ENCODE results near the gene SMC5.
"Not testable (repeated sequence)": the region's sequence is repeated elsewhere in the genome, so short reads cannot be mapped to it uniquely, and the experiment has no call there.

SMC5 gene

GRCh38 chr9:70367305-70367930 is 108.6 kb downstream of the SMC5 start:
- no peak for DNase-seq (ENCODE audit: low read depth)

- no peak for DNase-seq (ENCODE audit: low read depth)
Observed at GRCh38 chr9:70374962-70375618, 116.3 kb downstream of the SMC5 start.

GRCh38 chr9:70382046-70382708 is 123.4 kb downstream of the SMC5 start:
- DNase-seq (ENCODE audit: low read depth) = no peak

- DNase-seq (ENCODE audit: low read depth) = no peak
Observed at GRCh38 chr9:70382709-70383605, 124.2 kb downstream of the SMC5 start.

GRCh38 chr9:70385426-70385825 is 126.6 kb downstream of the SMC5 start:
- DNase-seq (ENCODE audit: low read depth) = no peak

GRCh38 chr9:70387663-70388062 is 128.9 kb downstream of the SMC5 start:
- no peak for DNase-seq (ENCODE audit: low read depth)

GRCh38 chr9:70389188-70389587 is 130.4 kb downstream of the SMC5 start:
- DNase-seq (ENCODE audit: low read depth) = no peak

GRCh38 chr9:70389621-70390266 is 131.0 kb downstream of the SMC5 start:
- DNase-seq (ENCODE audit: low read depth) = no peak

- DNase-seq (ENCODE audit: low read depth) = peak; percentile 39
Observed at GRCh38 chr9:70390933-70391341, 132.2 kb downstream of the SMC5 start.

GRCh38 chr9:70392189-70392588 is 133.4 kb downstream of the SMC5 start:
- no peak for DNase-seq (ENCODE audit: low read depth)

- DNase-seq (ENCODE audit: low read depth) = no peak
Observed at GRCh38 chr9:70392850-70393249, 134.1 kb downstream of the SMC5 start.

GRCh38 chr9:70395652-70396051 is 136.9 kb downstream of the SMC5 start:
- no peak for DNase-seq (ENCODE audit: low read depth)

GRCh38 chr9:70398145-70398556 is 139.4 kb downstream of the SMC5 start:
- DNase-seq (ENCODE audit: low read depth) = no peak

- no peak for DNase-seq (ENCODE audit: low read depth)
Observed at GRCh38 chr9:70399141-70399540, 140.4 kb downstream of the SMC5 start.

GRCh38 chr9:70400107-70400892 is 141.5 kb downstream of the SMC5 start:
- DNase-seq (ENCODE audit: low read depth) = no peak

GRCh38 chr9:70401241-70401640 is 142.5 kb downstream of the SMC5 start:
- not testable (repeated sequence) for DNase-seq (ENCODE audit: low read depth)

- no peak for DNase-seq (ENCODE audit: low read depth)
Observed at GRCh38 chr9:70402213-70402612, 143.4 kb downstream of the SMC5 start.

- DNase-seq (ENCODE audit: low read depth) = no peak
Observed at GRCh38 chr9:70403166-70403565, 144.4 kb downstream of the SMC5 start.

GRCh38 chr9:70403618-70404025 is 144.8 kb downstream of the SMC5 start:
- no peak for DNase-seq (ENCODE audit: low read depth)

- no peak for DNase-seq (ENCODE audit: low read depth)
Observed at GRCh38 chr9:70404261-70404660, 145.5 kb downstream of the SMC5 start.

All from fibroblast of gingiva (primary cell).